ENCODE measurements around the gene PTPRN2. TPM values are rescaled to one million over a fixed set of nuclear protein-coding genes. Genes with fewer than 3 reads are reported as not detected.

PTPRN2 gene
- total and polyA plus RNA-seq, 2 of the 8 experiments (the other 6 are each of a cell fraction or from before 2014, with no cell fraction given), result 2.6 to 4.5 TPM

- H3K79me2 ChIP-seq (ENCODE audit: control insufficient read depth in 1 of 2, insufficient read depth in 2 of 2, low read length in 2 of 2), result no peaks in the 10 kb centered on the region
- H3K9ac ChIP-seq (replicated peaks in 1 of 4; ENCODE audit: extremely low read depth in 1 of 4, low read depth in 3 of 4, low read length in 3 of 4), result no peak overlapping the region
- no peaks in the 10 kb centered on the region for H3K23me2 ChIP-seq (ENCODE audit: low read depth, low read length)
- H3K23ac ChIP-seq (ENCODE audit: insufficient read length), result no peak overlapping the region
- no peak overlapping the region for H3K4me2 ChIP-seq (ENCODE audit: insufficient read depth in 1 of 2, low read depth in 2 of 2, low read length in 2 of 2)
- H2BK12ac ChIP-seq (ENCODE audit: low read depth, low read length), result no peak overlapping the region
- no peak overlapping the region for H2BK5ac ChIP-seq (ENCODE audit: low read depth, low read length)
- H3K4me1 ChIP-seq (replicated peaks in 1 of 4; ENCODE audit: control insufficient read depth in 3 of 4, insufficient read depth in 4 of 4, low read length in 3 of 4), result no peaks in the 10 kb centered on the region; a peak in 1 of 7 replicates
- no peaks in the 10 kb centered on the region for H3K36me3 ChIP-seq (ENCODE audit: control insufficient read depth in 2 of 4, insufficient read depth in 4 of 4, low read length in 3 of 4)
- WGBS, 2 experiments (ENCODE audit: extremely low coverage in 1 of 2, insufficient coverage in 1 of 2, insufficient read length in 1 of 2, insufficient replicate concordance in 2 of 2, low coverage in 1 of 2, low lambda C conversion rate in 2 of 2, missing lambda C conversion rate in 1 of 2), result 63% methylated on average over 4 of the region's 6 CpGs; no CpG with 5 or more reads in 1 of the 2 experiments
- H3K14ac ChIP-seq (ENCODE audit: insufficient read length), result no peak overlapping the region
- H4K91ac ChIP-seq (replicated peaks; ENCODE audit: insufficient read length, low read length), result no peak overlapping the region
- H3K27me3 ChIP-seq (replicated peaks in 1 of 4; ENCODE audit: control insufficient read depth in 3 of 4, extremely low read depth in 1 of 4, insufficient read depth in 3 of 4, low read length in 3 of 4), result no peaks in the 10 kb centered on the region
- H2BK20ac ChIP-seq (ENCODE audit: low read length), result no peak overlapping the region
- no peak overlapping the region for H4K5ac ChIP-seq (ENCODE audit: insufficient read length, low read depth, low read length)
- no peak for DNase-seq (ENCODE audit: low read depth in 1 of 2, low spot score in 2 of 2)
- peaks cover 23 to 52% of the 10 kb centered on the region in 2 experiments for H3K9me3 ChIP-seq (ENCODE audit: insufficient read depth in 2 of 2, low read depth in 1 of 2, low read length in 1 of 2)
- H4K8ac ChIP-seq (ENCODE audit: extremely low read depth, insufficient read depth, low read length), result no peak overlapping the region
- no peaks in the 10 kb centered on the region for H4K20me1 ChIP-seq (replicated peaks in 1 of 2; ENCODE audit: control insufficient read depth in 1 of 2, insufficient read depth in 2 of 2, low read length in 2 of 2)
- H3K4me3 ChIP-seq (ENCODE audit: extremely low read depth in 1 of 4, insufficient read depth in 2 of 4, low read depth in 3 of 4, low read length in 4 of 4), result no peak overlapping the region
- FAIRE-seq, result no peak
- ChIA-PET POLR2A (ENCODE audit: partially characterized antibody) (no interaction called here), CTCF (ENCODE audit: partially characterized antibody) (interaction anchor here (0.6 to 1.3 kb wide), 2 partner anchors 25 to 52 kb away, joined by 3 to 4 read pairs; no protein-coding TSS in a partner anchor)
- no peak overlapping the region for H3K4ac ChIP-seq (replicated peaks; ENCODE audit: insufficient read length, low read depth, low read length)
- no peak overlapping the region for H3K27ac ChIP-seq (ENCODE audit: low read depth, low read length)
- no peaks in the 10 kb centered on the region for H3K79me1 ChIP-seq (ENCODE audit: low read depth, low read length)
- H2AK5ac ChIP-seq (ENCODE audit: low read depth, low read length), result no peak overlapping the region
- H2BK15ac ChIP-seq (ENCODE audit: low read length), result no peak overlapping the region
- H2BK120ac ChIP-seq (replicated peaks; ENCODE audit: low read depth, low read length), result no peak overlapping the region
- no peak overlapping the region for H3K56ac ChIP-seq (replicated peaks; ENCODE audit: insufficient read length, low read depth, low read length)
- no peak overlapping the region for H3K18ac ChIP-seq (ENCODE audit: extremely low read depth, low read length)
- no peak overlapping the region for H2AFZ ChIP-seq (ENCODE audit: low read length)
- no peak for TF ChIP-seq JUND (IDR thresholded peaks at IDR 0.05; ENCODE audit: low read length)
- TF ChIP-seq RFX5 (IDR thresholded peaks at IDR 0.05; ENCODE audit: borderline replicate concordance, low read depth, low read length), result no peak
- no peak for TF ChIP-seq RNF2 (IDR thresholded peaks at IDR 0.05; ENCODE audit: borderline replicate concordance, low read depth, low read length, missing control alignments, poor library complexity, severe bottlenecking)
- no peak for TF ChIP-seq GTF2F1 (IDR thresholded peaks at IDR 0.05; ENCODE audit: borderline replicate concordance, low read depth, low read length)
- no peak for TF ChIP-seq EGR1 (IDR thresholded peaks at IDR 0.05; ENCODE audit: borderline replicate concordance, low read depth, low read length)
- no peak for TF ChIP-seq TAF1 (IDR thresholded peaks at IDR 0.05; ENCODE audit: low read depth, low read length)
- no peak for TF ChIP-seq EZH2 (IDR thresholded peaks at IDR 0.05; ENCODE audit: low read depth, low read length, severe bottlenecking)
- TF ChIP-seq HDAC6 (IDR thresholded peaks at IDR 0.05; ENCODE audit: low read depth, low read length), result no peak
- TF ChIP-seq SAP30 (IDR thresholded peaks at IDR 0.05; ENCODE audit: insufficient read depth, insufficient replicate concordance, low read length), result no peak
- no peak for TF ChIP-seq CHD1 (IDR thresholded peaks at IDR 0.05; ENCODE audit: low read depth, low read length)
- no peak for TF ChIP-seq USF2 (IDR thresholded peaks at IDR 0.05; ENCODE audit: low read length)
- TF ChIP-seq BACH1 (IDR thresholded peaks at IDR 0.05; ENCODE audit: low read length), result no peak
- no peak for TF ChIP-seq MAFK (IDR thresholded peaks at IDR 0.05; ENCODE audit: low read depth, low read length)
- TF ChIP-seq ASH2L (IDR thresholded peaks at IDR 0.05; ENCODE audit: low read length), result no peak
Measured at GRCh38 chr7:158120716-158121115, 466.9 kb downstream of the PTPRN2 start.

Measured in H1 (cell line).